Fibroblast of lung (primary cell): ENCODE data around the gene PPP1R12A. TPM values are rescaled to one million over a fixed set of nuclear protein-coding genes. Genes with fewer than 3 reads are reported as not detected.

Experiments used
- DNase-seq, 2 donors: peaks; one replicate each; pipeline versions ENCODE4 v3.0.0 to v3.0.0-alpha.2; 2010; ENCODE audit warnings: low read depth in 2 of 2
- H2AFZ ChIP-seq: 2 replicates; pipeline ENCODE4 v1.5.1; 2012; ENCODE audit warnings: low read length, control low read depth, inconsistent platforms
- H3K27ac ChIP-seq: 2 replicates; pipeline ENCODE4 v1.5.1; 2011; ENCODE audit warnings: low read length, control low read depth; ENCODE audit not compliant: insufficient read depth
- H3K27me3 ChIP-seq: 2 replicates; pipeline ENCODE4 v1.5.1; 2011; ENCODE audit warnings: mild to moderate bottlenecking, low read length; ENCODE audit not compliant: control insufficient read depth, insufficient read depth
- H3K36me3 ChIP-seq: 2 replicates; pipeline ENCODE4 v1.5.1; 2011; ENCODE audit warnings: low read length; ENCODE audit not compliant: control insufficient read depth, insufficient read depth
- H3K4me1 ChIP-seq: 2 replicates; pipeline ENCODE4 v1.5.1; 2011; ENCODE audit warnings: low read length; ENCODE audit not compliant: control insufficient read depth, insufficient read depth; ENCODE audit errors: extremely low read depth
- H3K4me2 ChIP-seq: 2 replicates; pipeline ENCODE4 v1.5.1; 2011; ENCODE audit warnings: low read length, control low read depth; ENCODE audit not compliant: insufficient read depth; ENCODE audit errors: extremely low read depth
- H3K4me3 ChIP-seq, 4 experiments: fragments of 200-600 bp in 1 of 4; sonication (generic) in 1 of 4; replicated peaks in 1 of 4; 2 replicates each; pipeline ENCODE4 v1.5.1; 2011 to 2016; ENCODE audit warnings: low read length in 4 of 4, low read depth in 3 of 4, mild to moderate bottlenecking in 3 of 4, control low read depth in 2 of 4, inconsistent platforms in 1 of 4, mixed read lengths in 1 of 4; ENCODE audit not compliant: insufficient read depth in 1 of 4; ENCODE audit errors: control extremely low read depth in 1 of 4
- H3K79me2 ChIP-seq: 2 replicates; pipeline ENCODE4 v1.5.1; 2012; ENCODE audit warnings: mild to moderate bottlenecking, low read length, inconsistent platforms; ENCODE audit not compliant: control insufficient read depth, insufficient read depth
- H3K9ac ChIP-seq: 2 replicates; pipeline ENCODE4 v1.5.1; 2011; ENCODE audit warnings: mild to moderate bottlenecking, low read length, control low read depth; ENCODE audit not compliant: insufficient read depth
- H3K9me3 ChIP-seq: 2 replicates; pipeline ENCODE4 v1.5.1; 2012; ENCODE audit warnings: low read depth, low read length; ENCODE audit not compliant: control insufficient read depth, insufficient read depth
- H4K20me1 ChIP-seq: 2 replicates; pipeline ENCODE4 v1.5.1; 2011; ENCODE audit warnings: low read length; ENCODE audit not compliant: control insufficient read depth, insufficient read depth; ENCODE audit errors: extremely low read depth
- CTCF ChIP-seq, 2 donors: IDR thresholded peaks in 1 of 2; conservative IDR thresholded peaks in 1 of 2; 1 replicate in 1 of 2; 2 replicates in 1 of 2; pipeline ENCODE4 v1.5.1; 2011 to 2012; ENCODE audit warnings: low read length in 2 of 2, control low read depth in 1 of 2, inconsistent platforms in 1 of 2, low read depth in 1 of 2, mild to moderate bottlenecking in 1 of 2
- EZH2 ChIP-seq: IDR thresholded peaks from 2 replicates; pipeline ENCODE4 v1.5.1; 2012; ENCODE audit warnings: low read length, control low read depth, mild to moderate bottlenecking; ENCODE audit errors: missing control alignments
- polyA plus RNA-seq, 2 donors: library from polyadenylated mRNA; depleted of rRNA in 1 of 2; stranded (reverse) in 1 of 2; unstranded in 1 of 2; fragments of >200 nt; gene quantifications; 2 replicates each; pipeline ENCODE4 v1.2.1, GENCODE V29; 2011 to 2012; ENCODE audit warnings: missing spikeins in 1 of 2
- total RNA-seq: library from RNA; depleted of rRNA; stranded (reverse); fragments of >200 nt; gene quantifications from 2 replicates; pipeline ENCODE4 v1.2.1, GENCODE V29; 2014

PPP1R12A gene
- total and polyA plus RNA-seq, 2 donors (not counting 1 experiment from before 2014, with no cell fraction given): 94.9 to 139 TPM

GRCh38 chr12:79939728-79940310, 4.9 kb upstream of the PPP1R12A start:
- H3K4me3 ChIP-seq: no peak overlapping the region
- H3K79me2 ChIP-seq: peaks cover 19% of the 10 kb centered on the region
- no peaks in the 10 kb centered on the region for H3K36me3 ChIP-seq
- no peaks in the 10 kb centered on the region for H4K20me1 ChIP-seq
- no peaks in the 10 kb centered on the region for H3K9me3 ChIP-seq
- H3K4me1 ChIP-seq: no peaks in the 10 kb centered on the region
- no peak for DNase-seq
- no peak overlapping the region for H3K9ac ChIP-seq
- H3K4me2 ChIP-seq: no peak overlapping the region
- no peak overlapping the region for H2AFZ ChIP-seq
- no peaks in the 10 kb centered on the region for H3K27me3 ChIP-seq
- no peak overlapping the region for H3K27ac ChIP-seq
- TF ChIP-seq EZH2: no peak
- TF ChIP-seq CTCF (conservative IDR thresholded peaks at IDR 0.05 in 1 of 2, IDR thresholded peaks at IDR 0.05 in 1 of 2; ENCODE audit: low read depth in 1 of 2, low read length in 2 of 2): no peak

GRCh38 chr12:79938843-79939242, 3.9 kb upstream of the PPP1R12A start:
- no peak overlapping the region for H3K27ac ChIP-seq
- H3K4me2 ChIP-seq: no peak overlapping the region
- H2AFZ ChIP-seq: no peak overlapping the region
- no peaks in the 10 kb centered on the region for H3K27me3 ChIP-seq
- no peaks in the 10 kb centered on the region for H3K9me3 ChIP-seq
- no peak overlapping the region for H3K4me3 ChIP-seq
- no peaks in the 10 kb centered on the region for H4K20me1 ChIP-seq
- no peak for DNase-seq
- H3K36me3 ChIP-seq: no peaks in the 10 kb centered on the region
- no peaks in the 10 kb centered on the region for H3K4me1 ChIP-seq
- no peak for TF ChIP-seq CTCF (conservative IDR thresholded peaks at IDR 0.05 in 1 of 2, IDR thresholded peaks at IDR 0.05 in 1 of 2; ENCODE audit: low read depth in 1 of 2, low read length in 2 of 2)
- TF ChIP-seq EZH2: no peak
- H3K9ac ChIP-seq: no peak overlapping the region
- H3K79me2 ChIP-seq: peaks cover 28% of the 10 kb centered on the region

GRCh38 chr12:79936670-79937069, 1.8 kb upstream of the PPP1R12A start:
- Histone ChIP-seq H3K9me3 (no peaks in the 10 kb centered on the region), H3K79me2 (peaks cover 50% of the 10 kb centered on the region), H2AFZ (no peak overlapping the region), H4K20me1 (no peaks in the 10 kb centered on the region), H3K27ac (no peak overlapping the region), H3K9ac (no peak overlapping the region), H3K27me3 (no peaks in the 10 kb centered on the region), H3K36me3 (no peaks in the 10 kb centered on the region), H3K4me3 (peak overlapping the region; percentile 94 to 97 (median 96)), H3K4me2 (peak overlapping the region; percentile 93), H3K4me1 (no peaks in the 10 kb centered on the region)
- TF ChIP-seq EZH2: no peak
- peak in 1 of 2 donors; percentile 21 for DNase-seq
